AML-193 (cell line): ENCODE data around the gene MMP8.

ENCODE experiments used
- DNase-seq, 2 experiments: peaks; one replicate each; lab custom pipeline; 2025; lab: John Stamatoyannopoulos, UW

The MMP8 gene

DNA sequence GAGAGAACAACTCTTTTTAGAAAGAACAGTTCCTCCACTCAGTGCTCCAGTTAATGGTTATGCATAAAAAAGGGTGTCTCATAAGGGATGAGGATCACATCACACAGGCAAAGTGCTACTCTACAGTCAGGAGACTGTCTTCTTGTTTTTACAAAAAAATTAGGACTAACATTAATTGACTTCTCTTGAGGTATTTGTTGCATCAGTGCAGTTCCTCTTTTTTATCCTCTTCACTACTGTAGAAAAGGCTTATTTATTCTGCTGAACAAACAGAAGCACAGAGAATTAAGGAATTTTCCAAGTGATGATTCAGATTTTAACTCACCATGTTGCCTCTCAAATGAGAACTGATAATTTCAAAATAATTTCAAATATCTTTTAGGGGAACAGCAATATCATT, 1.9 kb downstream of the MMP8 start:
- peak; percentile 82 to 88 for DNase-seq

DNA sequence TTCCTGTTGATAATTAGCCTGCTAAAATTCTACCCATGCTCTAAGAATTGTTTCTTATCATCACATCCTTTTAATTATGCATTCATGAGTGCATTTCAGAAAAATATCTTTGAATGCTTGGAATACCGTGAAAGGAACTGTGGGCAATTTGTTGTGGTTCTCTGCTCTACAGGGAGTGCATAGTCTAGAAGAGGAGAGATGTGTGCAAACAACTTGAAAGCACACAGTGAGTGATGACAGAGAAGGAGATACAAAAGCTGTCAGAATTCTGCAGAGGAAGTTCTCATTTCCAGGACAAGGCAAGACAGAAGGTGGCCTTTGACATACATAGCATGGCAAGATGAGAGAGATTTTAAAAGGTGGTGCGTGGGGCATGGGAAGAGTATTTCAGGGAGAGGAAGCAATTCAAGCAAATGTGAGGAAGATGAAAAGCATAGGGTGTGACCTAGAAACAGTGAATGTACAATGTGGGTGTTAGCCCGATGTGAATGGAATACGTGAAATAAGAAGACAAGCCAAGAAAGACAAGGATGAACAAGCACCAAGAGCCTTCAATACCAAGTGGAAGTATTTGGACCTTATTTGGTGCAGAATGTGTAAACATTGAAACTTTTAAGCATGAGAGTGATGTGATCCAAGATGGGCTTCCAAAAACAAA, 5.0 kb downstream of the MMP8 start:
- no peak for DNase-seq

DNA sequence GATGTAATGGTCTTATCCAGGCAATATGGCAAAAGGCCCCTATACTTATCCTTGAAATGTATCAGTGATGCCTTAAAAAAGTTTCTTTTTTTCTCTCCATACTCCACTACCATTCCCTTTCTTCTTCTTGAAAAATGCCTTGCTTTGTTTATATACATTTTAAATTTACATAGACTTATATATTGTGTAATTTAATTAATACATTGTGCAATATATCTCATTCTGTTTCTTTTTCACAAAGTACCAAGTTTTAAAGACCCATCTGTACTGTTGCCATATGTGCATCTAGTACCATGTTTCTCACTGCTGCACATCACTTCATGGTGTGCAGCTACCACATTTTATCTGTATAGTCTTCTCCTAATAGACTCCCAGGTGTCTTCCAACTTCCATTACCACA, 7.5 kb downstream of the MMP8 start:
- DNase-seq: no peak

DNA sequence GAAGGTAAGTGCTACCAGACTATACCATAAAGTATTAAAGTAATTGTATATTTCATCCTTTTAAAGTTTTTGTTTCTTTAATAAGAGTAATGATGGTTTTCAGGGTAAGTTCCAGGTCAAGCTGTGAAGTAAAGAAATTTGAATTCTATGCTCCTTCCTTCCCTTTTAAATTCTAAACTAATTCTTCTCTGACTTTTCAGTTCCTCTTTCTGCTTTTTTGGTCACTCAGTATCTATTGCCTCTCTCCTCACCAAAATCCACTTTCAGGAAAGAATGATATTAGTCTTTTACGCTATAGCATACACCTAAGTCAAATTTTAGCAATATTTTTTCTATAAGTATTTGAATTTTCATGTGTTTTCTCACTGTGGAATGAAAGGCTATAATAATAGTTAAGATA, 8.2 kb downstream of the MMP8 start:
- DNase-seq: peak; percentile 58 to 67

DNA sequence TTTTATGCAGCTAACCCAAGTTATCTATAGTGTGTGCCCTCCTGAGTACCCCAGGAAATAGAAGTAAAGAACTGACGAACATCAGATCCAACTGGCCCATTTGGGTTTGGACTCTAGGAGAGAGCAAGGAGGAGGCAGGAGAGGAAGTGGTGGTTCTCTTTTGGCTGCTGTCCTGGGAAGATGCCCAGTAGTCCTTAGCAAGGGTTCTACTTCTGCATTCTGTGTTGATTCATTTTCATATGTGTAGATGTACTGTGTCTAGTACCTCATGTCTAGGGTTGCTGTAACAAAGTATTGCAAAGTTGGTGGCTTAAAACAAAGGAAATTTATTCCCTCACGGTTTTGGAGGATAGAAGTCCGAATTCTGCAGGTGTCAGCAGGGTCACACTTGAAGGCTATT, 12.6 kb downstream of the MMP8 start:
- DNase-seq: peak; percentile 64 to 74

DNA sequence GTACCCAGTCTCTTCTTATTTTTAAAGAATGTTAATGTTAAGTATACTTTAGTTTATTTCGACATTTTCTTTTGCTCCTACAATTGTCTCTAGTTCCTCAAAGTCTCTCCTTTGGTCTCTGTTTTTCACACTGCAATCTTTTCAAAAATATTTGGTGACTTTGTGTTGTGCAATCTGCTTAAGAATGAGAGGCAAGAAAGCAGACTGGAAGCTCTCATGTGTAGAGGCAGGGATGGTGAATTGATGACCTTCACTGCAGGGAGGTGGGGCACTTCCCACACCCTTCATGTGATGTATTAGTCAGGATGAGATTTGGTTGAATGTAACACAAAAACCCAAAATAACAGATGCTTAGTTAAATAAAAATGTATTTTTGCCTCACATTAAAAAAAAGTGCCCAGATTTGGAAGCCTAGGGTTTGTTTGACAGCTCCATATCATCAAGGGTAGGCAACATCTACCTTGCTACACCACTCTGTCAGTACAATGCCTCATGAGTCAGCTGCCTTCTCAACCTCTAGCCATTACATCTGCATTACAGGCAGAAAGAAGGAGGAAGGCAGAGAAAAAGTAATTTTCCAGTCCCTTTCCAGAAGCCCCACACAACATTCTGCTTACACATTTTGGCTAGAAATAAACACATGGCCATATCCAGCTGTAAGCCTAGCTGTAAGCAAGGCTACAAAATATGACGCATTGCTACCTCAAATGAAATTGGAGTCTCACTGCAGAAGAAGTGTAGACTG, 15.4 kb downstream of the MMP8 start:
- DNase-seq: peak; percentile 83 to 89

DNA sequence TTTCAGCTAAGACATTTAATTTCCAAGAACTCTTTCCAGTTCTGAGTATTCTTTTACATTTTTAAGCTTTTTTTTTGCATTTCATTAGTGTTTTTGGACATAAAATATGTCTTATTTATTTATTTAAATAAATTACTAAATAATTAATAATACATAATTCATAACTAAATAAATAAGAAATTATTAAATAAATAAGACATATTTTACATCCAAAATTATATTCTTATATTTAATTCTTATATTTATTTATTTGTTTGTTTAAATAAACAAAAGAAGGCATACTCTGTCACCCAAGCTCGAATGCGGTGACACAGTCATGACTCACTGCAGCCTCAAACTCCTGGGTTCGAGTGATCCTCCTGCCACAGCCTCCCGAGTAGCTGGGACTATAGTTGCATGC, 16.1 kb downstream of the MMP8 start:
- no peak for DNase-seq

DNA sequence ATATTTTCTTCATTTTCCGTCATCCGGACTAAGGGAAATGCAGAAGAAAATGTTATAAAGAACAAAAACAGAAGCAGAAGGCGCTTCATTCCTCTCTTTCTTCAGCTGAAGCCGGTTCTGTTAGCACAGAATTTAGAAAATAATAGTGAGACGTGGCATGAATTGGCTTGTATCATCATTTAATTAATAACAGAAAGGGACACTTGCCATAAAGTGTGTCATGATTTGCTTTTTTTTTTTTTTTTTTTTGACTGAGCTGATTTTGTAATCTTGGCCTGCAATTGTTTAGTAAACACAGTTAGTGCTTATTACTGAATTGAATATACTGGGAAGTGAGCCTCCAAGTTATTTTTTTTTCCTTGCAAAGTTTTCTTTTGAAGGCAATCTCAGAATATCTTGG, 19.1 kb downstream of the MMP8 start, which contains the start of gene MMP27:
Gene MMP27 (minus strand): TSS at position 144 of the 400 bp plus-strand sequence. CDS start 55 bp downstream, at position 89.
- DNase-seq: no peak

DNA sequence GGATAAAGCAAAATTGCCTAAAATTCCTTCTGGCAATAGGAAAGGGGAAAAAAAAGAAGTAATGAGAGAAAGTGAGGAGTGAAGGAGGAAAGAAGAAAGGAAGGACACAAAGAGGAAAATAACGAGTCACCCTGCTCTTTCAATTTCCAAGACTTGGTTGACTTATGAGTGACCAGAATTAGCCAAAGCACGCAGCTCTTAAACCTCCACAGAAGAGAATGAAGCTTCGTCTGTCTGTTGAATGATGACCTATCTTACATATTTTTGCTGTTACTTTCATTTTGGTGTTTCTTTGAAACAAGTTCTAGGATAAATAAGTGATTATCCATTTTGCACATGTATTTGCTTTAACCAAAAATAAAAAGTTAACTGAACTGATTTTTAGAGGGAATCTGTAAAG, 19.9 kb downstream of the MMP8 start:
- DNase-seq: no peak

DNA sequence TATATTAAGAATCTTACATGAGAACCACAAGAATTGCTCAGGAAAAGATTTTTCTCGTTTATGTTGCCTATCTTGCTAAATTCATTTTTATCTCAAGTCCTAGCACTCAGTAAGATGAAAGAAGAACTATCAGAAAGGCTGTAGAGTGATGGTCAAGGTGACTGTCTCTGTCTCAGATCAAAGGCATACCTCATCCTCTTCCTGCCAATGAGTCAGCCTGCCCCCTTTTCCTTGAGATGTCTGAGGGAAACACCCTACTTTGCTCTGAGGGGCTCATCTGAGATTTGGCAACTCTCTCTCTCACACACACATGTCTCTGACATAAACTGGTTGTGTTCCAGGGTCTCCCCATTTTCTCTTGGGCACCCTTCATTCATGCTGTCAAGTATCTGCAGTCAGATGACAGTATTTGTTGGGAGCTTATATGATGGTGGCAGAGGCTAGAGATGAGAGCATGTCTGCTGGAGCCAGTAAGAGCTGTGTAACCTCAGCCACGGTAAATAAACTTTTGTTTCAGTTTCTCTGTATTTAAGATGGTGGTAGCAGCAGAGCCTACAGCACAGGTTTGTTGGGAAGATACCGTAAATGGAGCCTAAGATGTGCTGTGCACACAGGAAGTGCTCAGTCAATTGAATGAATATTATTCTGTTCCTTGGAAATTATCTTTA, 20.8 kb downstream of the MMP8 start:
- DNase-seq: no peak

DNA sequence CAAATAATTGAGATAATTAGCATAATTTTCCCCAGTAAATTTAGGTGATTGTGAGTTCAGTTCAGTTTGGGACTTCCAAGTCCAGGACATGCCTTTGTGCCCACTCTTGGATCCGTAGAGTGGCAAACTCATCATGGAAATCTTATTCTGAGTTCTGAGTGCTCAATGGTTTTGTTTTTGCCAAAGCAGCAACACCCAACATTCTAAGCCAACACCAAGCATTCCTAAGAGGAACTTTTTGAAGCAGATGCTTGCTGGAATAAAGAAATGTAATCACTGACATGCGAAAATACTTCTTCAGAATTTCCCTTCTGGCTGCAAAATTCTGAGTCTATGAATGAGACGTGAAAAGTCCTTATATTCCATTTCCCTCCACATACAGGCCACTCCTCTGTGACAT, 29.6 kb downstream of the MMP8 start:
- no peak for DNase-seq

DNA sequence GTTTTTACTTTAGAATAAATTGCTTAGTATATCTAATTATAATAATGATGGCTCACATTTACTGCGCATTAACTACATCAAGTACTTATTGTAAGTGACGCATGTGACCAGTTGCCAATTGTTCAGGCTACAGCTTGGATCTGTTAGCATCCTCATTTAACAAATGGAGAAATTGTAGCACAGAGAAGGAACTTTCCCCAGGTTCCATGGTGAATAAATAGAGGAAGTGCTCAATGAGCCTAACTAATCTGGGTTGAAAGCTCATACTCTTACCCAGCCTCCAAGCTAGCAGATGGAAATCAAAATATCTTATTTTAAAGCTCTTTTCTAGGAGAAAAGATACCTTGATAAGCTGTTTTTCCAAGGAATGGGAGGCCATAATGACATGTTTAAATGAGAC, 39.0 kb downstream of the MMP8 start:
- peak; percentile 41 to 66 for DNase-seq

DNA sequence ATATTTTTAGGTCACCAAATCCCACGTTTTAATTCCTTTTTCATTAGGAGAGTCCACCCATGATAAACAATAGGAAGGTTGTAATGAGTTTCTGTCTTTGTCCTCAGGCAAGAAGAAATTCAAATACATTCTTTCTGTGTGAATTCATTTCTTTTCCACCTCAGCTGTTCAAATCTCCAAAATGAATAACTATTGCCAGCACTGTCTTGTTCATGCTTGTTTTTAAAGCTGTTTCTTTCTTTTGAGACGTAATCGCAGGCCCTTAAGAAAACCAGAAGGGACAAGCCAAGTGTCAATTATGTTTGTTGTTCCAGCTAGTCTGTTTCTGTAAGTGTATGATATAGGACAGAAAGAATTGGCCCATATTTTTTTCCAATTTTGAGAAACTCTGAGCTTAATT, 39.4 kb downstream of the MMP8 start:
- no peak for DNase-seq

DNA sequence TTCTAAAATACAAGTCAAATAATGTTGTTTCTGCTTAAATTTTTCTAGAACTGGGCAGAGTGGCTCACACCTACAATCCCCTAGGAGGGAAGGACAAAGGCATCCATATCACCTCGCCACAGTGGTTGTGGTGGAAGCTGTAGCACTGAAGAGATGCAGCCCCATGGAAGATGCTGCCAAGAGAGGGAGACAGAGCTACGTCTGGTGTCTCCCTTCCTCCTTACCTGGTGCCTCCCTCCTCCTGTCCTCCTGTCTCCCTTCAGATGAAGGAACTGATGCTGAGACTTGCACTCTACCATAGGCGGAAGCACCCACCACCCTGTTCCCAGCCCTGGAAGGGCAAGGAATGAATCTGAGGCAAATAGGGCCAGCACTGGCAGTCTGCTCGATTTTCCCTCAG, 41.5 kb downstream of the MMP8 start:
- no peak for DNase-seq

DNA sequence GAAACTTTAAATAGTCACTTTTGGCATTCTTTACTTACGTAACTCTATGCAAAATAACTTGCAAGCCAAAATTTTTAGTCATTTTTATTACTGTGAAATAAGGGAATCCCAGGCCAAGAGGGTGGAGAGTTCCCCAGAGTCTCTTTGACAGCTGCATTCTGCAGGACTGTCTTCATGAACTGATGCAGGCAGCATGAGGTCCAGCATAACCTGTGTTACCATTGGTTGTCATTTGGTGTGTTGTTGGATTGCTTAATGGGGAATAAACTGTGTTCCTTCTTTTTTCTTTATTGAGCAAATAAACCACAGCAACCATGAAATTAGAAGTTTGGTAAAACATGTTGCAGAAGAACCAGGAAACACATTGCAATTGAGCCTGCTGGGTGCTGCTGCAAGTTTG, 43.8 kb downstream of the MMP8 start:
- peak; percentile 95 to 97 for DNase-seq

DNA sequence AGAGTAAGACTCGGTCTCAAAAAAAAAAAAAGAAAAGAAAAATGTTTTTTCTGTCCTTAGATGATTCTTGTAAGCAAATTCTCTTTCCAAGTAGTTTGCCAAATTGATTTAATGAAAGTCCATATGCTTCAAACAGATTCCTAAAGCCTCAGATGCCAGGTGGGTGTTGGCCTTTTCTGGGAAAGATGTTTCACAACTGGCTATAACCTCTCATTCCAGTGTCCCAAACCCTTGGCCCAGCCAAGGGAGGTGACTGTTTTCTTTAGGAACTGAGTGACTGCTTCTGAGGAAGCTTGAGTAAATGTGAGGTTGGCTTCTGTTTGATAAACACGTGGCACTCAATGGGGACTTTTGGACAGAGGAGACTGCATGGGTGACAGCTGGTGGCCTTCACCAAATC, 46.7 kb downstream of the MMP8 start:
- no peak for DNase-seq

DNA sequence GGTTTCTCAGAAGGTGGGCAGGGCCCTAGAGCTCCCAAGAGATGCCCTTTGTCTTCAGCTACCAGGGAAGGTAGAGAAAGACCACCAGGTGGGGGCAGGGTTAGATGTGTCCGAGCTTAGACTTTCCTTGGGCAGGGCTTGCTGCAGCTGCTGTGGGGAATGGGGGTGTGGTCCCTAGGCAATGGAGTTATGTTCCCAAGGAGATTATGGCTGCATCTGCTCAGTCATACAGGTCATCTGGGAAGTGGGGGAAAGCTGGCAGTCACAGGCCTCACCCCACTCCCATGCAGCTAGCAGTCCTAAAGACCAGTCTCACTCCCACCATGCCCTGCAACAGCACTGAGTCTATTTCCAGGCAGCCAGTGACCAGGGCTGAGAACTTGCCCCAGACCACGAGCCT, 48.7 kb downstream of the MMP8 start:
- no peak for DNase-seq

DNA sequence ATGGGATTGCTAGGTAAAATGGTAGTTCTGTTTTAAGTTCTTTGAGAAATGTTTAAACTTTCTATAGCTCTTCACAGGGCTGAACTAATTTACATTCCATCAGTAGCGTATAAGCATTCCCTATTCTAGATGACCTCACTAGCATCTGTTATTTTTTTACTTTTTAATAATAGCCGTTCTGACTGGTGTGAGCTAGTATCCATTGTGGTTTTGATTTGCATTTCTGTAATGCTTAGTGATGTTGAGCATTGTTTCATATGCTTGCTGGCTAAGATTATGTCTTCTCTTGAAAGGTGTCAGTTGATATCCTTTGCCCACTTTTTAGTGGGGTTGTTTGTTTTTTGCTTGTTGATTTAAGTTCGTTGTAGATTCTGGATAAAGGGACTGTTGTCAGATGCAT, 55.1 kb downstream of the MMP8 start:
- no peak for DNase-seq

DNA sequence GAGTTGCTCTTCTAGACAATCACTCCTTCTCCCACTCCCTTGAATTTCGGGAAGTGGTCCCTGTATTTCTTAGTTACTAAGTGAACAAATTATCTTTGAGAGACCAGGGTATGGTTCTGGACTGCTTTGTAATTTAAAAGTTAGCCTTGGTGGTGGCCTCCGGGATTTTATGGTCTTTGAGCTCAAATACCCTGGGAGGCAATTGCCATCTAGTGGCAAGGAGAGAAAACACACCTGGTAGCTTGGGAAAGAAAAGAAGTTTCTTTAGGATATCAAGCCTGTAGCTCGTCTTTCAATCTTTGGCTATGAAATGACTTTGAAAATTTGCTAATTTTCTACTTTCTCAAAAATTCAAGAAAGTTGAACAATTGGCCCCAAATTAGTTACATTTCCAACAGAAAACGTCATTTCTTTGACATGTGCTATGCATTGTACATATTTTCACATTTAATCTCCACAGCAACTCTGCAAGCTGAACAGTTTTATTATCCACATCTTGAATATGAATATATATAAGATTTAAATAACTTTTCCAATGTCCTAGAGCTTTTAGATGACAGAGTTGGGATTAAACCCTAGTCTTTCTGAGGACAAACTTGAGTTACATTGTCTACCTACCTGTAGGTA, 58.3 kb downstream of the MMP8 start:
- peak; percentile 47 to 70 for DNase-seq

DNA sequence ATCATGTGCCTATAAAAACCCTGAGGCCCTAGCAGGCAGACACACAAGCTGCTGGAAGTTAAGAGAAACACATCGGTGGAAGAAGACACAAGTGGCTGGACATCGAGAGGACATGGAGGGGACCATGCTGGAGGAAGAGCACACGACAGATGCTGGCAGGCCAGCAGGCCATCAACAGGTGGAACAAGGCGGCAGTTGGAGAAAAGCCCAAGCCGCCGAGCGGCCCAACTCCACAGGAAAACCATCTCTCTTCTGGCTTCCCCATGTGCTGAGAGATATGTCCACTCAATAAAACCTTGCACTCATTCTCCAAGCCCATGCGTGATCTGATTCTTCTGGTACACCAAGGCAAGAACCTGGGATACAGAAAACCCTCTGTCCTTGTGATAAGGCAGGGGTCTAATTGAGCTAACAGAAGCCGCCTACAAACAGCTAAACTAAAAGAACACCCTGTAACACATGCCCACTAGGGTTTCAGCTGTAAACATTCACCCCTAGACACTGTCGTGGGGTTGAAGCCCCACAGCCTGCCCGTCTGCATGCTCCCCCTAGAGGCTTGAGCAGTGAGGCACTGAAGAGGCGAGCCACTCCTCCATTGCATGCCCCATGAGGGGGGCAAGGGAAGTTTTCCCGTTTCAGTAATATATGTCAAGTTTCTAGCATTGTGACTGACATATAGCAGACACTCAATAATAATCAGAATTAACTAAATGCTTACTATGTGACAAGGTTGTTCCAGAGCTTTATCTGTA, 60.6 kb downstream of the MMP8 start:
- peak in 1 of 2 experiments; percentile 13 for DNase-seq

DNA sequence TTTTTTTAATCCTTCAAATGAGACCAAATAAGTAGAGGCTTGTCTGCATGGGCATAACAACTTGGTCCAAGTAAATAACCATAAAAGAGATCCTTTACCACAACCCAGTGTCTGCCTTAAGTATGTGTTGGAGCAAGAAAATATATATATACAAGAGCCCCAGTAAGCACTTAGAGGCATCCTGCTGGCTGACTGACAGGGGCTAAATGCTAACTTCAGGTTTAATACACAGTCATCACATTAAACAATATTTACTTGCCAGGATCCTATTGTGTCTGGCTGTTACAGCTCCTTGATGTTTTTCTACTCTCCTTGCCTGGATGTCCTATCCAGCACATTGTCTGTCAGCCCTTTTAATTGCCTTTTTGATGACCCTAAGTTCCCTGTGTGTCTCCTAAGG, 62.1 kb downstream of the MMP8 start:
- DNase-seq: no peak
